HEK293T (cell line): ENCODE data around the gene SFN.

ENCODE experiments used
- CTCF ChIA-PET: fragments of 350-600 bp; formaldehyde crosslinking; extraction: SDS; loops from one replicate; lab custom pipeline; 2021; ENCODE audit warnings: antibody characterized with exemption, inconsistent platforms; lab: Yijun Ruan, JAX
- POLR2A ChIA-PET: fragments of 350-600 bp; formaldehyde crosslinking; extraction: SDS; loops from one replicate; lab custom pipeline; 2020; ENCODE audit warnings: antibody characterized with exemption, inconsistent platforms; lab: Yijun Ruan, JAX
- DNase-seq: peaks from one replicate; pipeline ENCODE4 v3.0.0; 2012; ENCODE audit warnings: mixed read lengths; ENCODE audit errors: extremely low spot score
- ARNT ChIP-seq: fragments of 450-650 bp; IDR thresholded peaks from 2 replicates; pipeline ENCODE4 v1.6.1; 2017; ENCODE audit warnings: mild to moderate bottlenecking
- BHLHE40 ChIP-seq: fragments of 450-650 bp; IDR thresholded peaks from 2 replicates; pipeline ENCODE4 v1.6.1; 2016; ENCODE audit warnings: mild to moderate bottlenecking, moderate library complexity, borderline replicate concordance
- CTBP1 ChIP-seq: fragments of 450-650 bp; IDR thresholded peaks from 2 replicates; pipeline ENCODE4 v1.6.1; 2016; ENCODE audit warnings: borderline replicate concordance
- ELF4 ChIP-seq: fragments of 450-650 bp; IDR thresholded peaks from 2 replicates; pipeline ENCODE4 v1.6.1; 2017; ENCODE audit warnings: antibody characterized with exemption
- FOXA1 ChIP-seq: fragments of 450-650 bp; IDR thresholded peaks from 2 replicates; pipeline ENCODE4 v1.6.1; 2016; ENCODE audit warnings: mild to moderate bottlenecking
- FOXK2 ChIP-seq: fragments of 450-650 bp; IDR thresholded peaks from 2 replicates; pipeline ENCODE4 v1.6.1; 2016; ENCODE audit warnings: mild to moderate bottlenecking
- FOXM1 ChIP-seq: fragments of 450-650 bp; IDR thresholded peaks from 2 replicates; pipeline ENCODE4 v1.6.1; 2017; ENCODE audit warnings: mild to moderate bottlenecking, borderline replicate concordance
- HDGF ChIP-seq: fragments of 450-650 bp; IDR thresholded peaks from 2 replicates; pipeline ENCODE4 v1.6.1; 2017; ENCODE audit warnings: antibody characterized with exemption, borderline replicate concordance
- L3MBTL2 ChIP-seq: fragments of 450-650 bp; conservative IDR thresholded peaks from 2 replicates; pipeline ENCODE4 v1.6.1; 2016; ENCODE audit warnings: mild to moderate bottlenecking
- LEF1 ChIP-seq: fragments of 450-650 bp; IDR thresholded peaks from 2 replicates; pipeline ENCODE4 v1.6.1; 2017; ENCODE audit warnings: mild to moderate bottlenecking, borderline replicate concordance
- NFRKB ChIP-seq: fragments of 450-650 bp; IDR thresholded peaks from 2 replicates; pipeline ENCODE4 v1.6.1; 2016; ENCODE audit warnings: mild to moderate bottlenecking, moderate library complexity
- PKNOX1 ChIP-seq: fragments of 450-650 bp; IDR thresholded peaks from 2 replicates; pipeline ENCODE4 v1.6.1; 2016
- SP1 ChIP-seq: fragments of 450-650 bp; IDR thresholded peaks from 2 replicates; pipeline ENCODE4 v1.6.1; 2017
- SUZ12 ChIP-seq: fragments of 450-650 bp; IDR thresholded peaks from 2 replicates; pipeline ENCODE4 v1.6.1; 2016; ENCODE audit warnings: mild to moderate bottlenecking
- TARDBP ChIP-seq: fragments of 450-650 bp; IDR thresholded peaks from 2 replicates; pipeline ENCODE4 v1.6.1; 2016
- ZNF384 ChIP-seq: fragments of 450-650 bp; IDR thresholded peaks from 2 replicates; pipeline ENCODE4 v1.6.1; 2016

SFN gene

GRCh38 chr1:26854906-26855305, 8.0 kb upstream of the SFN start:
- ChIA-PET POLR2A (interaction anchor here (1.9 to 3.6 kb wide), 2 partner anchors 10 to 12 kb away, joined by 5 to 26 read pairs; no protein-coding TSS in a partner anchor), CTCF (no interaction called here)
- TF ChIP-seq FOXM1: no peak
- no peak for TF ChIP-seq CTBP1
- TF ChIP-seq FOXA1: no peak
- no peak for TF ChIP-seq ARNT
- no peak for TF ChIP-seq PKNOX1
- no peak for TF ChIP-seq SUZ12
- no peak for TF ChIP-seq HDGF
- no peak for TF ChIP-seq FOXK2
- TF ChIP-seq ELF4: no peak
- TF ChIP-seq SP1: no peak
- no peak for TF ChIP-seq NFRKB
- no peak for TF ChIP-seq LEF1
- no peak for TF ChIP-seq BHLHE40
- no peak for TF ChIP-seq L3MBTL2
- no peak for DNase-seq

GRCh38 chr1:26855636-26856035, 7.3 kb upstream of the SFN start:
- no peak for DNase-seq
- CTCF ChIA-PET: no interaction called here
- POLR2A ChIA-PET: interaction anchor here (1.9 to 3.6 kb wide), 2 partner anchors 9 to 12 kb away, joined by 5 to 26 read pairs; no protein-coding TSS in a partner anchor
- TF ChIP-seq CTBP1 (no peak), FOXK2 (no peak), ZNF384 (no peak), TARDBP (no peak), NFRKB (no peak), ARNT (no peak), SUZ12 (no peak), FOXM1 (no peak), FOXA1 (no peak), LEF1 (no peak), BHLHE40 (no peak), L3MBTL2 (no peak), HDGF (no peak), SP1 (no peak), ELF4 (no peak)

GRCh38 chr1:26856181-26856580, 6.8 kb upstream of the SFN start:
- DNase-seq: no peak
- ChIA-PET CTCF (no interaction called here), POLR2A (interaction anchor here (1.9 to 3.6 kb wide), 2 partner anchors 9 to 11 kb away, joined by 5 to 26 read pairs; no protein-coding TSS in a partner anchor)
- TF ChIP-seq ELF4 (no peak), FOXK2 (no peak), L3MBTL2 (no peak), FOXM1 (no peak)

GRCh38 chr1:26856604-26857469, 6.1 kb upstream of the SFN start:
- POLR2A ChIA-PET: interaction anchor here (1.0 to 3.6 kb wide), 4 partner anchors 8 to 33 kb away, joined by 3 to 26 read pairs (median 6); partner anchors contain the start of genes GPN2 and ZDHHC18
- no peak for DNase-seq
- TF ChIP-seq TARDBP (no peak), FOXM1 (no peak)
- CTCF ChIA-PET: no interaction called here

GRCh38 chr1:26857473-26858060, 5.4 kb upstream of the SFN start:
- ChIA-PET CTCF (no interaction called here), POLR2A (interaction anchor here (1.0 to 1.1 kb wide), 3 partner anchors 8 to 32 kb away, joined by 3 to 6 read pairs (median 3); partner anchors contain the start of genes GPN2 and ZDHHC18)
- TF ChIP-seq FOXA1 (no peak), HDGF (no peak), L3MBTL2 (no peak), ZNF384 (no peak), PKNOX1 (no peak)
- no peak for DNase-seq

- ChIA-PET POLR2A (interaction anchor here (1.0 to 1.1 kb wide), 3 partner anchors 8 to 32 kb away, joined by 3 to 6 read pairs (median 3); partner anchors contain the start of genes GPN2 and ZDHHC18), CTCF (interaction anchor here (0.5 to 1.1 kb wide), 2 partner anchors 10 to 582 kb away, joined by 3 to 10 read pairs; no protein-coding TSS in a partner anchor)
- TF ChIP-seq SP1: no peak
- no peak for TF ChIP-seq SUZ12
- no peak for DNase-seq
These were observed 4.8 kb upstream of the SFN start for GRCh38 chr1:26858160-26858559.
